Ovary (tissue), 9 donors: ENCODE measurements around the gene SBNO2. TPM values are rescaled to one million over a fixed set of nuclear protein-coding genes. Genes with fewer than 3 reads are reported as not detected.

Source experiments
- DNase-seq, 5 donors: peaks; one replicate each; pipeline ENCODE4 v3.0.0-alpha.2; 2019 to 2020
- H3K27ac ChIP-seq, 2 donors: fragments of 200-600 bp; one replicate each; pipeline versions ENCODE4 v1.5.1 to v1.8.0; 2019 to 2022
- H3K27me3 ChIP-seq: fragments of 200-600 bp; one replicate; pipeline ENCODE4 v1.8.0; 2022
- H3K36me3 ChIP-seq: fragments of 200-600 bp; sonication (generic); one replicate; pipeline ENCODE4 v1.5.1; 2019
- H3K4me1 ChIP-seq: one replicate; pipeline ENCODE4 v1.8.1; 2013; ENCODE audit warnings: mild to moderate bottlenecking, moderate library complexity; ENCODE audit not compliant: insufficient read depth
- H3K4me3 ChIP-seq: fragments of 200-600 bp; sonication (generic); one replicate; pipeline ENCODE4 v1.5.1; 2017
- H3K9me3 ChIP-seq, 2 donors: fragments of 200-600 bp in 1 of 2; sonication (generic) in 1 of 2; one replicate each; pipeline versions ENCODE4 v1.5.1 to v1.8.1; 2013 to 2019; ENCODE audit warnings: mild to moderate bottlenecking in 1 of 2, moderate library complexity in 1 of 2
- CTCF ChIP-seq, 3 donors: fragments of 450-650 bp in 2 of 3; fragments of 200-600 bp in 1 of 3; IDR thresholded peaks; one replicate each; pipeline versions ENCODE4 v1.5.1 to v1.8.0; 2016 to 2022; ENCODE audit warnings: antibody characterized with exemption in 3 of 3, mild to moderate bottlenecking in 1 of 3
- EP300 ChIP-seq: sonication (generic); formaldehyde crosslinking; IDR thresholded peaks from one replicate; pipeline ENCODE4 v1.6.1; 2017; ENCODE audit warnings: antibody characterized with exemption
- POLR2A ChIP-seq: fragments of 450-650 bp; IDR thresholded peaks from one replicate; pipeline ENCODE4 v1.6.1; 2017; ENCODE audit warnings: antibody characterized with exemption, mild to moderate bottlenecking, moderate library complexity
- WGBS, 3 donors: extraction: QIAGEN DNeasy Blood & Tissue Kit in 1 of 3; methylation state at CpG; one replicate each; pipeline versions ENCODE4 v1.1.5 to v1.1.7; 2013 to 2017; 5-methylcytosine and 5-hydroxymethylcytosine counted together
- intact Hi-C, 4 donors: fragments of 100-400 bp; cut with DNase I; formaldehyde crosslinking; loops; one replicate each; pipeline versions ENCODE4 v1.11.0 to v1.15.1; 2022 to 2023
- polyA plus RNA-seq, 2 donors: library from polyadenylated mRNA; stranded (reverse); fragments of 200-250 nt in 1 of 2; fragments of 350-450 nt in 1 of 2; fragmentation: Illumina TruSeq in 1 of 2; extraction: RNeasy Lipid Tissue Mini Kit (QIAGEN cat#74804) in 1 of 2; gene quantifications; one replicate each; pipeline ENCODE4 v1.2.3, GENCODE V29; 2013 to 2014
- total RNA-seq, 7 donors: library from RNA; depleted of rRNA in 2 of 7; stranded (reverse); fragments of >200 nt in 2 of 7; fragmentation: NEBNext Ultra II Directional in 3 of 7; extraction: Animal tissue kit (Norgen Biotek cat#: 25700) in 3 of 7; gene quantifications; one replicate each; pipeline versions ENCODE4 v1.1.0 to v1.2.4, GENCODE V29; 2016 to 2023
- donor health status: DM: no; HTN: no; CAD: no; lungs with moderate emphysema.
- donor health status: DM: no; HTN: no; CAD: no.
- donor health status: Bipolar disorder and iron deficiency.
- donor health status: DM: yes; HTN: yes; CAD: no.
- donor health status: DM: no; HTN: no; CAD: no.
- donor health status: DM: yes; HTN: yes; CAD: no.

SBNO2 gene
- total and polyA plus RNA-seq, 9 donors = 6.1 to 92.6 (median 60.9) TPM

- WGBS, 3 donors = 71 to 77% (median 72%) methylated on average over 17 to 20 of the region's 20 CpGs
- Histone ChIP-seq H3K27me3 (no peaks in the 10 kb centered on the region), H3K4me3 (no peak overlapping the region), H3K27ac (no peak overlapping the region), H3K4me1 (peaks cover 18% of the 10 kb centered on the region), H3K9me3 (no peaks in the 10 kb centered on the region), H3K36me3 (no peaks in the 10 kb centered on the region)
- TF ChIP-seq EP300 (no peak), POLR2A (no peak), CTCF (IDR thresholded peaks at IDR 0.05) (no peak)
- DNase-seq = peak in 1 of 5 donors; percentile 24
- intact Hi-C loops = no loop called here
Measured at GRCh38 chr19:1163934-1164683, 10.0 kb downstream of the SBNO2 start.

- peak in 1 of 5 donors; percentile 19 for DNase-seq
- no peaks in the 10 kb centered on the region for H3K9me3 ChIP-seq
- no peak overlapping the region for H3K4me3 ChIP-seq
- TF ChIP-seq EP300 = no peak
- no peak for TF ChIP-seq CTCF (IDR thresholded peaks at IDR 0.05)
- TF ChIP-seq POLR2A = no peak
- WGBS, 3 donors = 79 to 92% (median 87%) methylated on average over 35 to 41 of the region's 41 CpGs
- no peaks in the 10 kb centered on the region for H3K36me3 ChIP-seq
- H3K4me1 ChIP-seq = peaks cover 18% of the 10 kb centered on the region
- intact Hi-C loops = no loop called here
- no peak overlapping the region for H3K27ac ChIP-seq
- no peaks in the 10 kb centered on the region for H3K27me3 ChIP-seq
Measured at GRCh38 chr19:1163283-1163933, 10.7 kb downstream of the SBNO2 start.

GRCh38 chr19:1162404-1163282 lies 11.4 kb downstream of the SBNO2 start:
- no peaks in the 10 kb centered on the region for H3K36me3 ChIP-seq
- no peak for DNase-seq
- no peak for TF ChIP-seq EP300
- TF ChIP-seq POLR2A = no peak
- no peak for TF ChIP-seq CTCF (IDR thresholded peaks at IDR 0.05)
- H3K9me3 ChIP-seq = no peaks in the 10 kb centered on the region
- H3K27me3 ChIP-seq = no peaks in the 10 kb centered on the region
- intact Hi-C loops = no loop called here
- WGBS, 3 donors = 80 to 84% (median 83%) methylated on average over 25 to 26 of the region's 26 CpGs
- H3K27ac ChIP-seq = no peak overlapping the region
- H3K4me3 ChIP-seq = no peak overlapping the region
- peaks cover 12% of the 10 kb centered on the region for H3K4me1 ChIP-seq

- H3K4me1 ChIP-seq = peaks cover 4% of the 10 kb centered on the region
- no peak overlapping the region for H3K4me3 ChIP-seq
- no peak for TF ChIP-seq EP300
- no peak for TF ChIP-seq POLR2A
- no peak for TF ChIP-seq CTCF (IDR thresholded peaks at IDR 0.05)
- no peaks in the 10 kb centered on the region for H3K27me3 ChIP-seq
- 51 to 67% (median 56%) methylated on average over 6 to 18 of the region's 18 CpGs for WGBS, 3 donors
- DNase-seq = no peak
- H3K27ac ChIP-seq = no peak overlapping the region
- no peaks in the 10 kb centered on the region for H3K36me3 ChIP-seq
- intact Hi-C loops = no loop called here
- no peaks in the 10 kb centered on the region for H3K9me3 ChIP-seq
Measured at GRCh38 chr19:1161716-1162115, 12.4 kb downstream of the SBNO2 start.
